Glomerular endothelial cell (primary cell): ENCODE measurements around the gene ATP2B2. TPM values are rescaled to one million over a fixed set of nuclear protein-coding genes. Genes with fewer than 3 reads are reported as not detected.

Experiments used
- DNase-seq: peaks from one replicate; pipeline ENCODE4 v3.0.0-alpha.2; 2011; ENCODE audit warnings: low read depth, low spot score; ENCODE audit errors: extremely low read depth
- total RNA-seq: library from RNA; depleted of rRNA; stranded (reverse); fragments of >200 nt; gene quantifications from 2 replicates; pipeline ENCODE4 v1.2.3, GENCODE V29; 2015

The ATP2B2 gene
- total RNA-seq, 1 donor from 2014 or later: not detected

- no peak for DNase-seq
Observed at GRCh38 chr3:10336761-10337160, 168.6 kb downstream of the ATP2B2 start.

GRCh38 chr3:10335871-10336622 is 169.3 kb downstream of the ATP2B2 start:
- no peak for DNase-seq

GRCh38 chr3:10335190-10335738 is 170.1 kb downstream of the ATP2B2 start:
- DNase-seq: no peak

- no peak for DNase-seq
Observed at GRCh38 chr3:10334459-10334858, 170.9 kb downstream of the ATP2B2 start.

- no peak for DNase-seq
Observed at GRCh38 chr3:10334042-10334441, 171.3 kb downstream of the ATP2B2 start.

- no peak for DNase-seq
Observed at GRCh38 chr3:10333349-10333650, 172.1 kb downstream of the ATP2B2 start.

GRCh38 chr3:10332481-10333348 is 172.7 kb downstream of the ATP2B2 start:
- DNase-seq: no peak

GRCh38 chr3:10331320-10331719 is 174.1 kb downstream of the ATP2B2 start:
- no peak for DNase-seq

GRCh38 chr3:10330319-10330718 is 175.1 kb downstream of the ATP2B2 start:
- no peak for DNase-seq

GRCh38 chr3:10329495-10330015 is 175.8 kb downstream of the ATP2B2 start:
- DNase-seq: no peak

GRCh38 chr3:10328460-10329071 is 176.8 kb downstream of the ATP2B2 start:
- DNase-seq: no peak

- DNase-seq: no peak
Observed at GRCh38 chr3:10327592-10327991, 177.8 kb downstream of the ATP2B2 start.

- DNase-seq: no peak
Observed at GRCh38 chr3:10322352-10322710, 183.1 kb downstream of the ATP2B2 start.

GRCh38 chr3:10321630-10322351 is 183.6 kb downstream of the ATP2B2 start:
- no peak for DNase-seq

- DNase-seq: no peak
Observed at GRCh38 chr3:10320320-10320677, 185.1 kb downstream of the ATP2B2 start.

- DNase-seq: no peak
Observed at GRCh38 chr3:10319804-10320203, 185.6 kb downstream of the ATP2B2 start.

- no peak for DNase-seq
Observed at GRCh38 chr3:10319251-10319650, 186.1 kb downstream of the ATP2B2 start.

- no peak for DNase-seq
Observed at GRCh38 chr3:10317961-10318350, 187.4 kb downstream of the ATP2B2 start.

GRCh38 chr3:10317311-10317960 is 187.9 kb downstream of the ATP2B2 start:
- DNase-seq: no peak

- no peak for DNase-seq
Observed at GRCh38 chr3:10315771-10316344, 189.5 kb downstream of the ATP2B2 start.
